ENCODE data around the gene IL17RD. TPM values are rescaled to one million over a fixed set of nuclear protein-coding genes. Genes with fewer than 3 reads are reported as not detected.
A peak's percentile ranks its signal among the peaks of the same experiment; 100 is the strongest.

Gene IL17RD
- total and polyA plus RNA-seq, 11 donors: 1.4 to 11.3 (median 5.4) TPM

DNA sequence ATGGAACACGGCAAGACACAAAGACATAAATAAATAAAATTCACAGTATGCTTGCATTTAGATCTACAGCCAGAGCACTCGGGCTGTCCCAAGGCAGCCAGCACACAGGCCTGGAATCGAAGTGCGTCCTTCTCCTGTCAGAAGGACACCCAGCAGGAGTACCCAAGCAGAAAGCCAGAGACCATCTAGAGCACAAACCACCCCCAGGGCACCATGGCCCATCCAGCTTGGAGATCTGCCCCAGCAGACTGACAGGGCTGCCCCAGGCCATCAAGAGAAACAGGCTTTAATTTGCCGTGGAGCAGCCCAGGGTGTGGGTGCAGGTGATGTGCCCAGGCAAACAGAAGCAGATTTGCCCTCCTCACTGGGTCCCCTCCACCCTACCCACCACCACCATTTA is 112.5 kb downstream of the IL17RD start:
- H3K4me1 ChIP-seq: peaks cover 0 to 11% (median 2%) of the 10 kb centered on the region in 12 donors
- no peaks in the 10 kb centered on the region for H3K9me3 ChIP-seq
- intact Hi-C loops (cut with DNase I): no loop called here
- DNase-seq (no peak), ATAC-seq (no peak)
- H3K27me3 ChIP-seq: no peaks in the 10 kb centered on the region
- no peak overlapping the region for H3K27ac ChIP-seq
- no peaks in the 10 kb centered on the region for H3K36me3 ChIP-seq
- WGBS, 4 donors: 91 to 97% (median 94%) methylated on average over 4 to 5 of the region's 5 CpGs
- TF ChIP-seq, protein P1, sequence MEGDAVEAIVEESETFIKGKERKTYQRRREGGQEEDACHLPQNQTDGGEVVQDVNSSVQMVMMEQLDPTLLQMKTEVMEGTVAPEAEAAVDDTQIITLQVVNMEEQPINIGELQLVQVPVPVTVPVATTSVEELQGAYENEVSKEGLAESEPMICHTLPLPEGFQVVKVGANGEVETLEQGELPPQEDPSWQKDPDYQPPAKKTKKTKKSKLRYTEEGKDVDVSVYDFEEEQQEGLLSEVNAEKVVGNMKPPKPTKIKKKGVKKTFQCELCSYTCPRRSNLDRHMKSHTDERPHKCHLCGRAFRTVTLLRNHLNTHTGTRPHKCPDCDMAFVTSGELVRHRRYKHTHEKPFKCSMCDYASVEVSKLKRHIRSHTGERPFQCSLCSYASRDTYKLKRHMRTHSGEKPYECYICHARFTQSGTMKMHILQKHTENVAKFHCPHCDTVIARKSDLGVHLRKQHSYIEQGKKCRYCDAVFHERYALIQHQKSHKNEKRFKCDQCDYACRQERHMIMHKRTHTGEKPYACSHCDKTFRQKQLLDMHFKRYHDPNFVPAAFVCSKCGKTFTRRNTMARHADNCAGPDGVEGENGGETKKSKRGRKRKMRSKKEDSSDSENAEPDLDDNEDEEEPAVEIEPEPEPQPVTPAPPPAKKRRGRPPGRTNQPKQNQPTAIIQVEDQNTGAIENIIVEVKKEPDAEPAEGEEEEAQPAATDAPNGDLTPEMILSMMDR (IDR thresholded peaks at IDR 0.05): no peak
- no peak for TF ChIP-seq POLR2A (IDR thresholded peaks at IDR 0.05)
- H3K4me3 ChIP-seq: no peak overlapping the region

DNA sequence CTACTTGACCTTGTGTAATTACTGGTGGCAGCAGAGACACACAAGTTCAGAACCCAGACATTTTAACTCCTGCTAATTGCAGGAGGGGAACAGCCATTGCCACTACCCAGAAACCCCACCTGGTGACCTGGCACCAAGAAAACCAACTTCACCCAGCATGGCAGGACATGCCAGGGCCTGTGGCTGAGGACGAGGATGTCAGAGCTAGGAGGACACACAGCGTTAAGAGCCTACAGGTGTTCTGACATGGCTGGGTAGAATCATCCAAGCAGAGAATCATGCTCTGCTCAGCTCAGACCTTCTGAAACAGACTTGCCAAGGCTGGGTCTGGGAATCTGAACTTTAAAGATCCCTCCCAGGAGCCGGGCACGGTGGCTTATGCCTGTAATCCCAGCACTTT is 116.4 kb downstream of the IL17RD start:
- intact Hi-C loops (cut with DNase I): no loop called here
- DNase-seq: no peak
- no peak overlapping the region for H3K4me3 ChIP-seq
- TF ChIP-seq POLR2A (IDR thresholded peaks at IDR 0.05): no peak
- TF ChIP-seq, protein P1 (IDR thresholded peaks at IDR 0.05): no peak
- ATAC-seq: no peak
- 78 to 94% (median 86%) methylated on average over 4 of the region's 4 CpGs for WGBS, 4 donors
- H3K36me3 ChIP-seq: no peaks in the 10 kb centered on the region
- no peaks in the 10 kb centered on the region for H3K27me3 ChIP-seq
- no peak overlapping the region for H3K27ac ChIP-seq
- no peaks in the 10 kb centered on the region for H3K9me3 ChIP-seq
- H3K4me1 ChIP-seq: peaks cover 0 to 32% (median 4%) of the 10 kb centered on the region in 12 donors

DNA sequence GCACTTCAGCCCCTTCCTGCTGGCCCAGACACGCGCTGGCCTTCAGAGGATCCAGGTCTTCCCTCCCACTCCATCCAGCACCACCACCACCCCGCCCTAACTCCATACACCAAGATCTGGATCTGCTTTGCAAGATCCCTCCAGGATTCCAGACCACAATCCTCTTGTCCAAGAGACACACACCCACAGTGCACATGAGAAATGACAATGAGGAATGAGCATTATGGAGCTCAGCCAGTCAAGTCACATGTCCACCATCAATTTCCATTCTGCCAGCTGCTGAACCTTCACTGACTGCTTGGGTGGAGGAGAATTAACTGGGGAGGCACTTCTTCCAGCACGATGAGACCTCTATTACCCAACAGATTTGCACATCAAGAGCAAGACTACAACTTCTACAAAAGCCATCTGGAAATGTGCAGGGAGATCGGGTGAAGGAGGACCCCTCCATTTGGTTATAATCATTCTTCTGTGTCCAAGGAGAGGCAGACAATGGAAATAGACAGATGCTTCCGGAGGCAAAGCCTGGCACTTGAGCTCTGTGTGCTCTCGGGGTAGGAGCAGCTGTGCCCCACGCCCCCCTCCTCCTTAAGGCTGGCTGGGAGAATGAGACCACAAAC is 117.0 kb downstream of the IL17RD start:
- H3K36me3 ChIP-seq: no peaks in the 10 kb centered on the region
- no peaks in the 10 kb centered on the region for H3K27me3 ChIP-seq
- whole genome bisulfite sequencing, 4 donors: 57 to 65% (median 63%) methylated on average over 8 of the region's 8 CpGs
- H3K4me1 ChIP-seq: peaks cover 0 to 32% (median 4%) of the 10 kb centered on the region in 12 donors
- intact Hi-C loops (cut with DNase I): no loop called here
- no peaks in the 10 kb centered on the region for H3K9me3 ChIP-seq
- DNase-seq: peak in 1 of 5 donors; percentile 32
- no peak overlapping the region for H3K4me3 ChIP-seq
- H3K27ac ChIP-seq: no peak overlapping the region
- peak in 3 of 4 donors; percentile 44 to 69 (median 58) for ATAC-seq
- TF ChIP-seq POLR2A (IDR thresholded peaks at IDR 0.05): no peak
- TF ChIP-seq, protein P1 (IDR thresholded peaks at IDR 0.05): no peak

DNA sequence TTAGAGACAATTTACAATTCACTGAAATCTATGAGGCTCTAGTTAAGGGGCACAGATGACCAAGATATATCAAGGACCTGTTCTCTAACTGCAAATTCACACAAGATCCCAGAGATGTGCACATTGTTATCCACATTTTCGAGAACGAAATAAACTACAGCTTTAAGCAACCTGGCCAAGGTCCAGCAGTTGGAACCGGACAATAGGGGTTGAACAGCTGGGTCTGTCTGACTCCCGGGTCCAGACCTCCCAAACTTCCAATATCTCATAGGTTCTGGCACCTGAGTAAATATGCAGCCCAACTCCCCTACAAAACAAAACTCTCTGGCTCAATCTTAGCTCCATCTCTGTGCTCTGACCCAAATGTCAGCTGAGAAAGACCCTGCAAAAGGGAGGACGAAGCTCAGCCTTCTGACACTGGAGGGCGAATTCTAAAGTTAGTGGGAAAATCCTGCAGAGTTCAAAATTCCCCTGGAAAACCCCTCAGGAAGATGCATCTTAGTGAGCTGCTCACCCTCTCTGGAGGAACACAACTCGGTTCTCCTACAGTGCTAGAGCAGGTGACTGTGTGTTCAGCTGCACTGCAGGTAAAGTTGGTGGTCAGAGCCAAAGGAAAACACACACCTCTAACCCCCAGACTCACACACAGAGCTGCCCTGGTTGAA is 118.9 kb downstream of the IL17RD start:
- Histone ChIP-seq H3K9me3 (no peaks in the 10 kb centered on the region), H3K36me3 (no peaks in the 10 kb centered on the region), H3K27me3 (no peaks in the 10 kb centered on the region), H3K4me1 (peaks cover 0 to 42% (median 9%) of the 10 kb centered on the region in 12 donors), H3K27ac (no peak overlapping the region), H3K4me3 (no peak overlapping the region)
- TF ChIP-seq, protein P1 (IDR thresholded peaks at IDR 0.05): no peak
- no peak for TF ChIP-seq POLR2A (IDR thresholded peaks at IDR 0.05)
- intact Hi-C loops (cut with DNase I): no loop called here
- DNase-seq: peak in 1 of 5 donors; percentile 33
- no peak for ATAC-seq
- whole genome bisulfite sequencing, 4 donors: 39 to 51% (median 42%) methylated on average over 7 of the region's 7 CpGs

Measured in heart left ventricle (tissue), 16 donors.